GM19438 (cell line): ENCODE results near the gene CEP43.

Experiments
- ATAC-seq: cut with Tn5 transposase; IDR thresholded peaks from one replicate; pipeline ENCODE4 v1.9.1; 2021; ENCODE audit warnings: low read depth; ENCODE audit not compliant: unreplicated experiment

Gene CEP43

GRCh38 chr6:166960609-166960978 is 38.6 kb upstream of the CEP43 start:
- no peak for ATAC-seq

- ATAC-seq, result no peak
Observed at GRCh38 chr6:166966268-166966667, 32.9 kb upstream of the CEP43 start.

GRCh38 chr6:166969390-166970002 is 29.7 kb upstream of the CEP43 start:
- ATAC-seq, result no peak

GRCh38 chr6:166970091-166970490 is 29.1 kb upstream of the CEP43 start:
- ATAC-seq, result no peak

GRCh38 chr6:166970776-166971175 is 28.4 kb upstream of the CEP43 start:
- no peak for ATAC-seq

- no peak for ATAC-seq
Observed at GRCh38 chr6:166971271-166971670, 27.9 kb upstream of the CEP43 start.

GRCh38 chr6:166972101-166972500 is 27.1 kb upstream of the CEP43 start:
- ATAC-seq, result no peak

GRCh38 chr6:166976636-166977035 is 22.6 kb upstream of the CEP43 start:
- no peak for ATAC-seq

GRCh38 chr6:166977621-166978525 is 21.3 kb upstream of the CEP43 start:
- no peak for ATAC-seq

- no peak for ATAC-seq
Observed at GRCh38 chr6:166980738-166981137, 18.5 kb upstream of the CEP43 start.

- no peak for ATAC-seq
Observed at GRCh38 chr6:166987448-166987847, 11.7 kb upstream of the CEP43 start.

- no peak for ATAC-seq
Observed at GRCh38 chr6:166987930-166988329, 11.3 kb upstream of the CEP43 start.

GRCh38 chr6:166988674-166989201 is 10.5 kb upstream of the CEP43 start:
- no peak for ATAC-seq

GRCh38 chr6:166989427-166990032 is 9.7 kb upstream of the CEP43 start:
- no peak for ATAC-seq

- no peak for ATAC-seq
Observed at GRCh38 chr6:166996406-166996805, 2.8 kb upstream of the CEP43 start.

- ATAC-seq, result no peak
Observed at GRCh38 chr6:166997348-166997747, 1.8 kb upstream of the CEP43 start.

GRCh38 chr6:166997768-166998255 is 1.4 kb upstream of the CEP43 start:
- peak; percentile 39 for ATAC-seq

GRCh38 chr6:166998256-166999144 is 697 bp upstream of the CEP43 start:
- ATAC-seq, result peak; percentile 15

GRCh38 chr6:166999884-167000253 is 672 bp downstream of the CEP43 start:
- ATAC-seq, result no peak

- ATAC-seq, result no peak
Observed at GRCh38 chr6:167000759-167001158, 1.6 kb downstream of the CEP43 start.
